GM12891 (cell line): ENCODE results near the gene RNFT2.

Source experiments
- PAX5 ChIP-seq: IDR thresholded peaks from 2 replicates; pipeline ENCODE4 v1.6.1; 2011; ENCODE audit warnings: low read length, moderate library complexity, mild to moderate bottlenecking; ENCODE audit not compliant: insufficient read depth, severe bottlenecking
- POLR2A ChIP-seq: IDR thresholded peaks from 2 replicates; pipeline ENCODE4 v1.6.1; 2011; ENCODE audit warnings: low read depth, low read length, control low read depth
- POLR2AphosphoS5 ChIP-seq: IDR thresholded peaks from 2 replicates; pipeline ENCODE4 v1.6.1; 2011; ENCODE audit warnings: low read depth, low read length, control low read depth
- SPI1 ChIP-seq: IDR thresholded peaks from 2 replicates; pipeline ENCODE4 v1.6.1; 2011; ENCODE audit warnings: low read depth, low read length, control low read depth
- TAF1 ChIP-seq: IDR thresholded peaks from 2 replicates; pipeline ENCODE4 v1.6.1; 2011; ENCODE audit warnings: low read depth, low read length, control low read depth

- TF ChIP-seq TAF1, result no peak
- TF ChIP-seq POLR2AphosphoS5, result no peak
- no peak for TF ChIP-seq POLR2A
- TF ChIP-seq SPI1, result peak; percentile 64
- no peak for TF ChIP-seq PAX5
Observed at GRCh38 chr12:116818341-116818856, 80.3 kb downstream of the RNFT2 start.
